HG03039 (cell line): ENCODE measurements around the gene EPHB4.
A peak's percentile ranks its signal among the peaks of the same experiment; 100 is the strongest.
"Not testable (repeated sequence)": the region's sequence is repeated elsewhere in the genome, so short reads cannot be mapped to it uniquely, and the experiment has no call there.

ENCODE experiments used
- ATAC-seq: cut with Tn5 transposase; IDR thresholded peaks from one replicate; pipeline ENCODE4 v1.9.1; 2021; ENCODE audit warnings: mild to moderate bottlenecking, moderate library complexity; ENCODE audit not compliant: unreplicated experiment

The EPHB4 gene

DNA sequence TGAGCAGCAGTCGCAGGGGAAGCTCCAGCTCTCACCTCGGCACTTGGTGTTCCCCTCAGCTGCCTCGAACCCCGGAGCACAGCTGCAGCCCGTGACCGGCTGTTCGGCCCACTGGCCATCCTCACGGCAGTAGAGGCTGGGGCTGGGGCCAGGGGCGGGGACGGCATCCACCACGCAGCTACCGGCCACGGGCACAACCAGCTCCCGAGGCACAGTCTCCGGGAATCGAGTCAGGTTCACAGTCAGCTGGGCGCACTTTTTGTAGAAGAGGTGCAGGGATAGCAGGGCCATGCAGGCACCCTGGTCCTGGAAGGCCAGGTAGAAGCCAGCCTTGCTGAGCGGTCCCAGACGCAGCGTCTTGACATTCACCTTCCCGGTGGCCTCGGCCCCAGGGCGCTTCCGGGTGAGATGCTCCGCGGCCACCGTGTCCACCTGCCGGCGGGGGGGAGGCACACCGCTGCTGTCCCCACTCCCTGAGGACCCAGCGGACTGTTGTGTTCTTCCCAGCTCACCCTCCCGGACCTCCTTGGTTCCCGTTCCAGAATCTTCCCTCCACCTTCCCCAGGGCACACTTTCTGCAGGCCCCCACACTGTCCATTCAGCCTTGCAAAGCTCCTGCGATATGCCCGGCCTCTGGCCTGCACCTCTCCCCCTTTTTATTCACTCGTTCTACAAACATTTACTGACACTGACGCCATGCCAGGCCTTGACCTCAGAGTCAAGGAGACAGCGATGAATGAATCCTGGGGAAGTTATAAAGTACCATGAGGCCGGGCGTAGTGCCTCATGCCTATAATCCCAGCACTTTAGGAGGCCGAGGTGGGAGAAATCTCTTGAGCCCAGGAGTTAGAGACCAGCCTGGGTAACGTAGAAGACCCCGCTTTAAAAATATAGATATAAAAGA, 4.8 kb downstream of the EPHB4 start:
- no peak for ATAC-seq

DNA sequence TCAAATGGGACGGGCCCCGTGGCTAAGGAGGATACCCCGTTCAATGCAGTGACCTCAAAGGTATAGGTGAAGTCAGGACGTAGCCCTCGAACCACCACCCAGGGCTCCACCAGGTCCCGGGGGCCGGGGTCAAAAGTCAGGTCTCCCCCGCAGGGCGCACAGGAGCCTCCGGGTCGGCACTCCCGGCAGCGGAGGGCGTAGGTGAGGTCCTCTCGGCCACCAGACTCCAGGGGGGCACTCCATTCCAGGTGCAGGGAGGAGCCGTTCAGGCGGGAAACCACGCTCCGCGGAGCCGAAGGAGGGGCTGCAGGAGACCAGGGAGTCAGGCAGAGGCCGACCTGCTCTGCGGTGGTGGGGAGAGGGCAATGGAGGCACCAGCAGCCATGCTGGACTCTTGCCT, 7.7 kb downstream of the EPHB4 start:
- ATAC-seq = no peak

- no peak for ATAC-seq
Measured at GRCh38 chr7:100818825-100819224, 8.5 kb downstream of the EPHB4 start.

GRCh38 chr7:100818366-100818765, 9.0 kb downstream of the EPHB4 start:
- no peak for ATAC-seq

DNA sequence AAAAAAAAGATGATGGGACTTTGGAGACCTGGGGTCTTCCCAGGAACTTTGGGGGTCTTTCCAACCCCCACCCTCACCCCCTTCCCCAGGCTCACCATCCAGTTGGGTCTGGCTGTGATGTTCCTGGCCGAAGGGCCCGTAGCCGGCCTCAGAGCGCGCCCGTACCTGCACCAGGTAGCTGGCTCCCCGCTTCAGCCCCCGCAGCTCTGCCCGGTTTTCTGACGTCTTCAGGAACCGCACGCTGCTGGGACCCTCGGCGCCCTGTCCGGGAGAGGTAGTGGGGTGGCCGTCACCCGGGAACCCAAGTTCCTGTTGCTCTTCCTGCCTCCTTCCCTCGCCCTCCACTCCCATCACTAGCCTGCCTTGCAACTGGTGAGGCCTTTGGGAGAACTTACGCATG, 10.2 kb downstream of the EPHB4 start:
- no peak for ATAC-seq

DNA sequence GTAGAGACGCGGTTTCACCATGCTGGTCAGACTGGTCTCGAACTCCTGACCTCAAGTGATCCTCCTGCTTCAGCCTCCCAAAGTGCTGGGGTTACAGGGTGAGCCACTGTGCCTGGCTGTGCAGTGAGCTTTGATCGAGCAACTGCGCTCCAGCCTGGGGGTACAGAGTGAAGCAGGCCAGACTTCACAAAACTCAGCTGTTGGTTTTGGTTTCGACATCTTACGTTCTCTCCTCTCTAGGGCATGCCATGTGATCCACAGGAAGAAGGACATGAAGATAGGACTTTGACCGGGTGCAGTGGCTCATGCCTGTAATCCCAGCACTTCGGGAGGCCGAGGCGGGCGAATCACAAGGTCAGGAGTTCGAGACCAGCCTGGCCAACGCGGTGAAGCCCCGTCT, 10.8 kb downstream of the EPHB4 start:
- not testable (repeated sequence) for ATAC-seq

- ATAC-seq = no peak
Measured at GRCh38 chr7:100812729-100813128, 14.6 kb downstream of the EPHB4 start.

DNA sequence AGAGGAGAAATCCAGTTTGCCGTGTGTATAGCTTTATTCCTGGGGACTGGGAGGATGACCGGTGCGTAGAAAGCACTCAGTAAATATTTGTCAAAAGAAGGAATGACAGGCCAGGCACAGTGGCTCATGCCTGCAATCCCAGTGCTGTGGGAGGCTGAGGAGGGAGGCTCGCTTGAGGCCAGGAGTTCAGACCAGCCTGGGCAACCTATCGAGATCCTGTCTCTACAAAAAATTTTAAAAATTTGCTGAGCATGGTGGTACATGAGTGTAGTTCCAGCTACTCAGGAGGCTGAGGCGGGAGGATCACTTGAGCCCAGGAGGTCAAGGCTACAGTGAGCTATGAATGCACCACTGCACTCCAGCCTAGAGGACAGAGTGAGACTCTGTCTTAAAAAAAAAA, 15.8 kb downstream of the EPHB4 start:
- no peak for ATAC-seq

DNA sequence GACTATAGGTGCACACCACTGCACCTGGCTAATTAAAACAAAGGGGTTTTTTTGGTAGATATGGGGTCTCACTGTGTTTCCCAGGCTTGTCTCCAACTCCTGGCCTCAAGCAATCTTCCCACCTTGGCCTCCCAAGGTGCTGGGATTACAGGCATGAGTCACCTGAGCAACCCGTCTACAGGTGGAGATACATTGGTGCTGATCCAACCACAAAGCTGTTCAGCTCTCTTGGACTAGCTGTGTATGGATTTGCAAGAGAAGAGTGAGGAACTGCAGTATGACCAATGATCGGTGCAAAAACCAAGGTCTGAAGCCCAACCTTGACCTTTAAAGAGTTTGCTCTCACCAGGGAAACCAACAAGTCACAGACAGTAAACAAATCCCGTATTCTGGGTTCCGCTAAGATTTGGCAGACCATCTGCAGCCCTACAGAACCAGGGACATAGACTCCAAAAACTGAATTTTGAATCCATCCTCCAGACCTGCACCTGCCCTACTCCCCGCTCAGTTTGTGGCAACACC, 18.9 kb downstream of the EPHB4 start:
- ATAC-seq = no peak

DNA sequence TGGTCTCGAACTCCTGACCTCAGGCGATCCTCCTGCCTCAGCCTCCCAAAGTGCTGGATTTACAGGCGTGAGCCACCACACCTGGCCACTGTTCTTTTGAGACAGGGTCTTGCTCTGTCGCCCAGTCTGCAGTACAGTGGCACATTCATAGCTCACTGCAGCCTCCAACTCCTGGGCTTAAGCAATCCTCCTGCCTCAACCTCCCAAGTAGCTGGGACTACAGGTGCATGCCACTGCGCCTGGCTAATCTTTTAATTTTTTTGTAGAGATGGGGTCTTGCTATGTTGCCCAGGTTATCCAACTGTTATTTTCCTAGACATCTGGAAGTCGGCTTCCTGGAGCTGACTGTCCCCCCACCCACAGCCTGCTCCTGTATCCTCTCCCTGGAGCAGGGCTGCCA, 20.4 kb downstream of the EPHB4 start:
- not testable (repeated sequence) for ATAC-seq

DNA sequence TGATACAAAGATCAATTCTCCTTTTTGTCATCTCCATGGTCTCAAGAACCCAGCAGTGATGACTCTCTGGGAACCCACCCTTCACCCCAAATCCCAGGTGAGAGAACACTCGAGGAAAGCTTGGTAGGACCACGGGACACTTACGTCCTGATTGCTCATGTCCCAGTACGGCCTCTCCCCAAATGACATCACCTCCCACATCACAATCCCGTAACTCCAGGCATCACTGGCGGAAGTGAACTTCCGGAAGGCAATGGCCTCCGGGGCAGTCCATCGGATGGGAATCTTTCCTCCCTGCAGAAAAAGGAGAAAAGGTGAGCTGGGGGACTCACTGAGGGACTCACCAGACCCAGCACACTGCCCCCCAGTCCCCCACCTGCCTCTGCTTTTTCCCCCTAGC, 21.0 kb downstream of the EPHB4 start:
- ATAC-seq = no peak

DNA sequence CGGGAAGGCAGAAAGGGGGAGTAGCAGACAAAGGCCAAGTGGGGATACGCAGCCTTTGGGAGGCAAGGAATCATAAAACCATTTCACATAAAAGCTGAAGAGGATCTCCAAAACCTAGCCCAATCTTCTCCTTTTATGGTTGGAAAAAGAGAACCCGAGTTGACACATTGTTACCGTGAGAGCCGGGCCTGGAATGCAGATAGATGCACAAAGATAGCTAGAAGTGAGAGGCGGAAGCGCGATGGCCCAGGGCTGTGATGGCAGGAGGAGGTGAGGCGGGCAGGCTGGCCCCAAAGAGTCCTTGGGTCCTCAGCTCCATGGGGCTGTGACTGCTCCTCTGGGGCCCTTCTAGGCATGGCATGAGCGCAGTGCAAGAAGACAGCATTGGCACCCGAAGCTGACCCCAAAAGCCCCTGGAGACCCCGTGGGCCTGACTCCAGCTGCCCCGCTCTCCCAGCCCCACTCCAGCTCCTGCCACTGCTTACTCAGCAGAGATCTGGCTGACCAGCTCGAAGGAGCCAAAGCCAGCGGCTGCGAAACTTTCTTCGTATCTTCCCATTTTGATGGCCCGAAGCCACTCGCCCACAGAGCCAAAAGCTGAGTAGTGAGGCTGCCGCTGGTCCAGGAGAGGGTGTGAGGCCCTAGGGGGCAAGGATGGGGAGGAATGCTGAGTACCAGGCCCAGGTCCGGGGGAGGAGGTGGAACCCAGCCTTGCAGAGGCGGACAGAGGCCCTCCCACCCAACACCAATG, 22.5 kb downstream of the EPHB4 start:
- ATAC-seq = no peak

GRCh38 chr7:100803398-100804161, 23.7 kb downstream of the EPHB4 start:
- ATAC-seq = peak; percentile 83

DNA sequence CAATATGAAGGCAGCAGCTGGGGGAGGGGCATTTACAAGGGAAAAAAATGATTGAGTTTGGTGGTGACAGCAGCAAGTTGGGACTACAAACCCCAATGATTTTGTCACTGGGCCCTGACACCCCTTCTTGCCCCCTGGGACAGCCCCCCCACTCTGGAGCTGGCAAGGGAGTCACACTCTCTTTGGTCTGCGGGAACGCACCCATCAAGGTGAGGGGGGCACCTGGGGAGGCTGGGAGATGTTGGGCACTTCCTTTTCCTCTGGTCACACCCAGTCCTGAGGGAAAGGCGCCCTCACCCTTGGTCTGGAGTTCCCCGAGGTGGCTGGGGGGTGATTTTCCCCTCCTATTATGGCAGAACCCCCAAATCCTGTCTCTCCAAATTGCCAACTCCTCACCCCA, 24.4 kb downstream of the EPHB4 start:
- ATAC-seq = no peak

GRCh38 chr7:100801833-100802568, 25.3 kb downstream of the EPHB4 start:
- ATAC-seq = no peak

GRCh38 chr7:100799037-100799896, 28.1 kb downstream of the EPHB4 start:
- ATAC-seq = no peak

GRCh38 chr7:100794741-100795140, 32.6 kb downstream of the EPHB4 start:
- no peak for ATAC-seq

GRCh38 chr7:100793806-100794660, 33.3 kb downstream of the EPHB4 start:
- ATAC-seq = no peak
